Vagina (tissue), 2 donors: ENCODE results near the gene EFEMP2. TPM values are rescaled to one million over a fixed set of nuclear protein-coding genes. Genes with fewer than 3 reads are reported as not detected.

Experiments used
- DNase-seq, 2 donors: peaks; one replicate each; pipeline ENCODE4 v3.0.0-alpha.2; 2017; ENCODE audit errors: extremely low spot score in 2 of 2
- H3K27ac ChIP-seq: fragments of 200-600 bp; sonication (generic); one replicate; pipeline ENCODE4 v1.5.1; 2019
- H3K27me3 ChIP-seq: fragments of 200-600 bp; sonication (generic); one replicate; pipeline ENCODE4 v1.5.1; 2019
- H3K36me3 ChIP-seq, 2 donors: fragments of 200-600 bp; sonication (generic); one replicate each; pipeline ENCODE4 v1.5.1; 2017 to 2019
- H3K4me1 ChIP-seq: fragments of 200-600 bp; sonication (generic); one replicate; pipeline ENCODE4 v1.5.1; 2019
- H3K4me3 ChIP-seq, 2 donors: fragments of 200-600 bp; sonication (generic); 1 replicate in 1 of 2; 2 replicates in 1 of 2; pipeline ENCODE4 v1.5.1; 2016 to 2019
- H3K9me3 ChIP-seq: fragments of 200-600 bp; sonication (generic); one replicate; pipeline ENCODE4 v1.5.1; 2019
- POLR2A ChIP-seq, 2 donors: fragments of 450-650 bp; IDR thresholded peaks; one replicate each; pipeline ENCODE4 v1.6.1; 2017; ENCODE audit warnings: antibody characterized with exemption in 2 of 2, mild to moderate bottlenecking in 2 of 2, moderate library complexity in 2 of 2
- POLR2AphosphoS5 ChIP-seq, 2 donors: sonication (generic); formaldehyde crosslinking; IDR thresholded peaks; one replicate each; pipeline ENCODE4 v1.9.0; 2017; ENCODE audit warnings: antibody characterized with exemption in 2 of 2, mild to moderate bottlenecking in 2 of 2, low read depth in 1 of 2; ENCODE audit not compliant: insufficient read depth in 1 of 2
- intact Hi-C: fragments of 100-400 bp; cut with DNase I; formaldehyde crosslinking; loops from one replicate; pipeline ENCODE4 v1.15.1; 2023
- total RNA-seq: library from RNA; depleted of rRNA; stranded (reverse); fragments of >200 nt; gene quantifications from one replicate; pipeline ENCODE4 v1.2.3, GENCODE V29; 2016
- TF ChIP-seq, protein P1 (sequence below), 3 experiments: fragments of 450-650 bp in 2 of 3; fragments of 200-600 bp in 1 of 3; sonication (generic) in 1 of 3; IDR thresholded peaks; one replicate each; pipeline ENCODE4 v1.5.1; 2017 to 2019; ENCODE audit warnings: antibody characterized with exemption in 3 of 3, mild to moderate bottlenecking in 2 of 3, moderate library complexity in 2 of 3

Gene EFEMP2
- total RNA-seq: 57.9 TPM

- Histone ChIP-seq H3K27ac (peak within 1 kb of the TSS; percentile 87), H3K9me3 (no peaks in the 10 kb centered on the region), H3K36me3 (peaks cover 0 to 7% of the 10 kb centered on the region in 2 donors), H3K4me1 (peaks cover 33% of the 10 kb centered on the region), H3K4me3 (peak within 1 kb of the TSS; percentile 58 to 76), H3K27me3 (no peaks in the 10 kb centered on the region)
- no peak for DNase-seq
- intact Hi-C loops: no loop called here
- TF ChIP-seq POLR2A (IDR thresholded peaks at IDR 0.05): no peak
These were observed at the start of gene EFEMP2 for GRCh38 chr11:65872586-65873317. Gene EFEMP2, minus strand, starts transcription at chr11:65872800. Its CDS starts 446 bp downstream, at chr11:65872354.

DNA sequence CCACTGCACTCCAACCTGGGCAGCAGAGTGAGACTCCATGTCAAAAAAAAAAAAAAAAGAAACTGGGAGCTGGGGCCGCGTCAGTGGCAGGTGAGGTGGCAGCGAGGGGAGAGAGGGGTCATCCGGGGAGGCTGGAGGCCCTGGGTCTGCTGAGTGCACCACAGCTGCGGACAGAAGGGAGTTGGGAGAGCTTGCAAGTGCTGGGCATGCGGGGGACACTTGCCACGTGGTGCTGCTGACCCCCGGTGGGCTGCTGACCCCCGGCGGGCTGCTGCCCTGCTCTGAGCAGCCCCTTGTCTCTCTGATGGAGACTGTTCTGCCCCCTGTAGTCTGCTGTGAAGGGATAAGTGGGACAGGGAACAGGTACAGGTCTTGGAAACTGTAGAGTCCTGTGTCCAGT is 49.3 kb upstream of the EFEMP2 start:
- TF ChIP-seq POLR2A (IDR thresholded peaks at IDR 0.05) (no peak), POLR2AphosphoS5 (IDR thresholded peaks at IDR 0.05; ENCODE audit: insufficient read depth in 1 of 2, low read depth in 1 of 2) (no peak)
- TF ChIP-seq, protein P1, sequence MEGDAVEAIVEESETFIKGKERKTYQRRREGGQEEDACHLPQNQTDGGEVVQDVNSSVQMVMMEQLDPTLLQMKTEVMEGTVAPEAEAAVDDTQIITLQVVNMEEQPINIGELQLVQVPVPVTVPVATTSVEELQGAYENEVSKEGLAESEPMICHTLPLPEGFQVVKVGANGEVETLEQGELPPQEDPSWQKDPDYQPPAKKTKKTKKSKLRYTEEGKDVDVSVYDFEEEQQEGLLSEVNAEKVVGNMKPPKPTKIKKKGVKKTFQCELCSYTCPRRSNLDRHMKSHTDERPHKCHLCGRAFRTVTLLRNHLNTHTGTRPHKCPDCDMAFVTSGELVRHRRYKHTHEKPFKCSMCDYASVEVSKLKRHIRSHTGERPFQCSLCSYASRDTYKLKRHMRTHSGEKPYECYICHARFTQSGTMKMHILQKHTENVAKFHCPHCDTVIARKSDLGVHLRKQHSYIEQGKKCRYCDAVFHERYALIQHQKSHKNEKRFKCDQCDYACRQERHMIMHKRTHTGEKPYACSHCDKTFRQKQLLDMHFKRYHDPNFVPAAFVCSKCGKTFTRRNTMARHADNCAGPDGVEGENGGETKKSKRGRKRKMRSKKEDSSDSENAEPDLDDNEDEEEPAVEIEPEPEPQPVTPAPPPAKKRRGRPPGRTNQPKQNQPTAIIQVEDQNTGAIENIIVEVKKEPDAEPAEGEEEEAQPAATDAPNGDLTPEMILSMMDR (IDR thresholded peaks at IDR 0.05): no peak
- Histone ChIP-seq H3K27me3 (no peaks in the 10 kb centered on the region), H3K36me3 (peaks cover 0 to 19% of the 10 kb centered on the region in 2 donors), H3K4me3 (no peak overlapping the region), H3K27ac (no peak overlapping the region), H3K4me1 (peaks cover 33% of the 10 kb centered on the region), H3K9me3 (no peaks in the 10 kb centered on the region)
- intact Hi-C loops: loop anchor here (5.0 kb wide), 1 partner anchor 40 kb away; the partner anchor contains the start of gene SART1
- DNase-seq: no peak

DNA sequence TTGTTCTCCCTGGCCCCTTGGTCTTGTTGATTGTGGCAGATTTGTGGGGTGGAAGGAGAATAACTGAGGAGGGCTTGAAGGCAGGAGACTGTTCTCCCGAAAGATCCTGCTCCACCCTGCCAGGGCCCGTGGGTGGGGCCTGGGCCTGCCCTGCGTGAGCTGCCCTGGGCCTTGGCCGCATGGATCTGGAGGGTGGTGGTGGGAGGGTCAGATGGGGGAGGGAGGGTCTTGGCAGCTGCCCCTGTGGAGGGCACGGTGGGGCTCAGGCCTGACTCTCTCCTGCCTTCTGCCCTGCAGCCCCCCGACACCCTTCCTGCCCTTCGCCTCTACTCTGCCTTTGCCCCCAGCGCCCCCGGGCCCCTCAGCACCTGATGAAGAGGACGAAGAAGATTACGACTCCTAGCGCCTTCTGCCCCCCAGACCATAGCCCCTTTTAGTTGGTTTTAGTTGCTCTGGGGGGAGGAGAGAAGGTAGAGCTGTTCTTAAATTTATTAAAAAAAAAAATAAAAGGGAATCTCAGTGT is 48.5 kb upstream of the EFEMP2 start:
- no peaks in the 10 kb centered on the region for H3K9me3 ChIP-seq
- peaks cover 41% of the 10 kb centered on the region for H3K4me1 ChIP-seq
- DNase-seq: no peak
- H3K27ac ChIP-seq: no peak overlapping the region
- H3K36me3 ChIP-seq: peaks cover 0 to 19% of the 10 kb centered on the region in 2 donors
- TF ChIP-seq, protein P1 (IDR thresholded peaks at IDR 0.05): no peak
- no peak for TF ChIP-seq POLR2A (IDR thresholded peaks at IDR 0.05)
- no peak for TF ChIP-seq POLR2AphosphoS5 (IDR thresholded peaks at IDR 0.05; ENCODE audit: insufficient read depth in 1 of 2, low read depth in 1 of 2)
- intact Hi-C loops: loop anchor here (5.0 kb wide), 1 partner anchor 41 kb away; the partner anchor contains the start of gene SART1
- H3K27me3 ChIP-seq: no peaks in the 10 kb centered on the region
- peak overlapping the region in 1 of 2 donors; percentile 72 for H3K4me3 ChIP-seq

DNA sequence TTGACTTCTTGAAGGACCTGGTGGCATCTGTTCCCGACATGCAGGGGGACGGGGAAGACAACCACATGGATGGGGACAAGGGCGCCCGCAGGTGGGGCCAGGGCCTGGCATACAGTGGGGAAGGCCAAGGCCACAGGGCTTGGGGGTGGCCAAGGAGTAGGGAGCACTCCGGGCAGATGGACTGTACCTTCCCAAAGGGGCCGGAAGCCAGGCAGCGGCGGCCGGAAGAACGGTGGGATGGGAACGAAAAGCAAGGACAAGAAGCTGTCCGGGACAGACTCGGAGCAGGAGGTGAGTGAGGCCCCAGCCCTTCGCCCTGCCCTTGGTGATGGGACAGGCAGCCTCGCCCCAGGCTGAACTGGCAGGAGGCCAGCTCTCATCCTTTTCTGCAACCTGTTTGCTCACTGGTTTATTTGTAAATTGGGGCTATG is 47.8 kb upstream of the EFEMP2 start:
- DNase-seq: no peak
- TF ChIP-seq POLR2AphosphoS5 (IDR thresholded peaks at IDR 0.05; ENCODE audit: insufficient read depth in 1 of 2, low read depth in 1 of 2) (no peak), POLR2A (IDR thresholded peaks at IDR 0.05) (no peak)
- TF ChIP-seq, protein P1 (IDR thresholded peaks at IDR 0.05): no peak
- Histone ChIP-seq H3K4me3 (peak overlapping the region; percentile 72 to 92), H3K27me3 (no peaks in the 10 kb centered on the region), H3K27ac (peak overlapping the region; percentile 88), H3K9me3 (no peaks in the 10 kb centered on the region), H3K4me1 (peaks cover 48% of the 10 kb centered on the region), H3K36me3 (peaks cover 0 to 19% of the 10 kb centered on the region in 2 donors)
- intact Hi-C loops: loop anchor here (5.0 kb wide), 1 partner anchor 42 kb away; the partner anchor contains the start of gene SART1

GRCh38 chr11:65919573-65920371 is 47.2 kb upstream of the EFEMP2 start:
- no peak for DNase-seq
- Histone ChIP-seq H3K27me3 (no peaks in the 10 kb centered on the region), H3K36me3 (peaks cover 0 to 19% of the 10 kb centered on the region in 2 donors), H3K27ac (peak overlapping the region; percentile 88), H3K4me3 (peak overlapping the region; percentile 72 to 92), H3K9me3 (no peaks in the 10 kb centered on the region), H3K4me1 (peaks cover 54% of the 10 kb centered on the region)
- TF ChIP-seq, protein P1 (IDR thresholded peaks at IDR 0.05): no peak
- TF ChIP-seq POLR2AphosphoS5 (IDR thresholded peaks at IDR 0.05; ENCODE audit: insufficient read depth in 1 of 2, low read depth in 1 of 2) (no peak), POLR2A (IDR thresholded peaks at IDR 0.05) (no peak)
- intact Hi-C loops: loop anchor here (2.0 to 5.0 kb wide), 3 partner anchors 29 to 43 kb away; partner anchors contain the start of genes CCDC85B and SART1
